Activated T-cell treated with anti-CD3 and anti-CD28 coated beads, Interleukin-2, amount 50 U/mL, for 72 hours (primary cell): Measurements from ENCODE around the gene ATP6V1G2. TPM values are rescaled to one million over a fixed set of nuclear protein-coding genes. Genes with fewer than 3 reads are reported as not detected.
"Not testable (repeated sequence)": the region's sequence is repeated elsewhere in the genome, so short reads cannot be mapped to it uniquely, and the experiment has no call there.

Experiments
- ATAC-seq, 2 donors: fragments of 150-1000 bp; cut with Tn5 transposase; replicated peaks in 1 of 2; 2 replicates each; pipeline ENCODE4 v1.10.0; 2021; ENCODE audit warnings: moderate library complexity in 2 of 2, mild to moderate bottlenecking in 1 of 2
- DNase-seq, 2 donors: peaks; one replicate each; pipeline ENCODE4 v3.0.0; 2021 to 2022; ENCODE audit warnings: mixed read lengths in 1 of 2
- H3K27ac Mint-ChIP-seq: one replicate; pipeline ENCODE4 v1.8.0; 2022; ENCODE audit warnings: mild to moderate bottlenecking, moderate library complexity, mixed read lengths
- H3K27me3 Mint-ChIP-seq: one replicate; pipeline ENCODE4 v1.8.0; 2022; ENCODE audit warnings: low read depth, mixed read lengths
- H3K36me3 Mint-ChIP-seq, 2 donors: one replicate each; pipeline ENCODE4 v1.8.0; 2022; ENCODE audit warnings: mixed read lengths in 2 of 2, mild to moderate bottlenecking in 1 of 2; ENCODE audit not compliant: insufficient read depth in 2 of 2
- H3K4me1 Mint-ChIP-seq: one replicate; pipeline ENCODE4 v1.8.0; 2022; ENCODE audit warnings: low read depth, mixed read lengths
- H3K4me3 Mint-ChIP-seq, 2 donors: one replicate each; pipeline ENCODE4 v1.8.0; 2022; ENCODE audit warnings: mild to moderate bottlenecking in 2 of 2, mixed read lengths in 2 of 2, moderate library complexity in 2 of 2
- H3K9me3 Mint-ChIP-seq, 2 donors: one replicate each; pipeline ENCODE4 v1.8.0; 2022; ENCODE audit warnings: mixed read lengths in 2 of 2
- total RNA-seq, 2 donors: library from RNA; stranded (reverse); gene quantifications; one replicate each; pipeline ENCODE4 v1.2.3, GENCODE V29; 2022

ATP6V1G2 gene
- total RNA-seq, 2 donors from 2014 or later, result 4.1 to 5.6 TPM

GRCh38 chr6:31525932-31526591 lies 20.3 kb downstream of the ATP6V1G2 start:
- Mint-ChIP-seq H3K4me1 (no peaks in the 10 kb centered on the region), H3K36me3 (peaks cover 8 to 13% of the 10 kb centered on the region in 2 donors), H3K4me3 (no peak overlapping the region), H3K27ac (peak overlapping the region; percentile 6), H3K27me3 (no peaks in the 10 kb centered on the region), H3K9me3 (no peaks in the 10 kb centered on the region)
- DNase-seq, result no peak
- ATAC-seq, result peak; percentile 8 to 21

- Mint-ChIP-seq H3K27me3 (no peaks in the 10 kb centered on the region), H3K4me1 (no peaks in the 10 kb centered on the region), H3K9me3 (no peaks in the 10 kb centered on the region), H3K27ac (no peak overlapping the region), H3K36me3 (peaks cover 4 to 9% of the 10 kb centered on the region in 2 donors), H3K4me3 (no peak overlapping the region)
- ATAC-seq (no peak), DNase-seq (no peak)
Observed at GRCh38 chr6:31525553-31525931, 20.9 kb downstream of the ATP6V1G2 start.

- H3K9me3 Mint-ChIP-seq, result no peaks in the 10 kb centered on the region
- DNase-seq (no peak), ATAC-seq (no peak)
- H3K4me1 Mint-ChIP-seq, result no peaks in the 10 kb centered on the region
- H3K4me3 Mint-ChIP-seq, result no peak overlapping the region
- H3K27ac Mint-ChIP-seq, result no peak overlapping the region
- no peaks in the 10 kb centered on the region for H3K36me3 Mint-ChIP-seq
- no peaks in the 10 kb centered on the region for H3K27me3 Mint-ChIP-seq
Observed at GRCh38 chr6:31521835-31522234, 24.6 kb downstream of the ATP6V1G2 start.

- Mint-ChIP-seq H3K4me1 (no peaks in the 10 kb centered on the region), H3K27ac (no peak overlapping the region), H3K27me3 (no peaks in the 10 kb centered on the region), H3K36me3 (peaks cover 0 to 6% of the 10 kb centered on the region in 2 donors), H3K4me3 (no peak overlapping the region), H3K9me3 (no peaks in the 10 kb centered on the region)
- DNase-seq, result no peak
- no peak for ATAC-seq
Observed at GRCh38 chr6:31513456-31514165, 32.8 kb downstream of the ATP6V1G2 start.

GRCh38 chr6:31510007-31510406 lies 36.4 kb downstream of the ATP6V1G2 start:
- Mint-ChIP-seq H3K36me3 (peaks cover 0 to 7% of the 10 kb centered on the region in 2 donors), H3K27me3 (no peaks in the 10 kb centered on the region), H3K9me3 (no peaks in the 10 kb centered on the region), H3K4me3 (no peak overlapping the region), H3K4me1 (no peaks in the 10 kb centered on the region), H3K27ac (no peak overlapping the region)
- no peak for DNase-seq
- ATAC-seq, result no peak

- H3K9me3 Mint-ChIP-seq, H3K27ac Mint-ChIP-seq, DNase-seq, H3K27me3 Mint-ChIP-seq, H3K4me1 Mint-ChIP-seq, H3K36me3 Mint-ChIP-seq, H3K4me3 Mint-ChIP-seq, ATAC-seq: not testable (repeated sequence)
Observed at GRCh38 chr6:31509036-31509435, 37.4 kb downstream of the ATP6V1G2 start.

GRCh38 chr6:31502586-31502985 lies 43.8 kb downstream of the ATP6V1G2 start:
- Mint-ChIP-seq H3K27ac (no peak overlapping the region), H3K27me3 (no peaks in the 10 kb centered on the region), H3K4me3 (no peak overlapping the region), H3K36me3 (peaks cover 0 to 5% of the 10 kb centered on the region in 2 donors), H3K9me3 (no peaks in the 10 kb centered on the region), H3K4me1 (peaks cover 47% of the 10 kb centered on the region)
- no peak for ATAC-seq
- no peak for DNase-seq

- Mint-ChIP-seq H3K4me1 (peaks cover 74% of the 10 kb centered on the region), H3K4me3 (peak overlapping the region in 1 of 2 donors; percentile 84)
- H3K36me3 Mint-ChIP-seq, H3K9me3 Mint-ChIP-seq, DNase-seq, H3K27ac Mint-ChIP-seq, ATAC-seq, H3K27me3 Mint-ChIP-seq: not testable (repeated sequence)
Observed at GRCh38 chr6:31499648-31500047, 46.8 kb downstream of the ATP6V1G2 start.

GRCh38 chr6:31498748-31499147 lies 47.7 kb downstream of the ATP6V1G2 start:
- Mint-ChIP-seq H3K27ac (peak overlapping the region; percentile 9), H3K9me3 (no peaks in the 10 kb centered on the region), H3K27me3 (no peaks in the 10 kb centered on the region), H3K36me3 (peaks cover 0 to 5% of the 10 kb centered on the region in 2 donors), H3K4me1 (peaks cover 76% of the 10 kb centered on the region), H3K4me3 (peak overlapping the region; percentile 84 to 96)
- DNase-seq (no peak), ATAC-seq (no peak)

GRCh38 chr6:31497531-31498476 lies 48.6 kb downstream of the ATP6V1G2 start, which contains the start of gene MICB:
Gene MICB, plus strand, starts transcription at chr6:31498145. Its CDS starts 49 bp downstream, at chr6:31498194.
- ATAC-seq (peak; percentile 73 to 74), DNase-seq (peak; percentile 83 to 90)

GRCh38 chr6:31496826-31497225 lies 49.6 kb downstream of the ATP6V1G2 start:
- DNase-seq, result peak in 1 of 2 donors; percentile 20
- H3K9me3 Mint-ChIP-seq, H3K27me3 Mint-ChIP-seq, H3K36me3 Mint-ChIP-seq: not testable (repeated sequence)
- peak overlapping the region; percentile 92 for H3K27ac Mint-ChIP-seq
- peaks cover 76% of the 10 kb centered on the region for H3K4me1 Mint-ChIP-seq
- peak in 1 of 2 donors; percentile 12 for ATAC-seq
- peak overlapping the region; percentile 84 to 96 for H3K4me3 Mint-ChIP-seq

More at GRCh38 chr6:31497531-31498476, 48.6 kb downstream of the ATP6V1G2 start, which contains the start of gene MICB:
- Mint-ChIP-seq H3K27ac (peak within 1 kb of the TSS; percentile 92), H3K36me3 (peaks cover 0 to 5% of the 10 kb centered on the region in 2 donors), H3K4me3 (peak within 1 kb of the TSS; percentile 84 to 96), H3K9me3 (no peaks in the 10 kb centered on the region), H3K4me1 (peaks cover 80% of the 10 kb centered on the region), H3K27me3 (no peaks in the 10 kb centered on the region)

- ATAC-seq, result no peak
- Mint-ChIP-seq H3K27me3 (no peaks in the 10 kb centered on the region), H3K4me3 (peak overlapping the region; percentile 84 to 96), H3K9me3 (no peaks in the 10 kb centered on the region), H3K36me3 (peaks cover 0 to 5% of the 10 kb centered on the region in 2 donors), H3K27ac (peak overlapping the region; percentile 84), H3K4me1 (peaks cover 76% of the 10 kb centered on the region)
- DNase-seq, result no peak
Observed at GRCh38 chr6:31495580-31495979, 50.8 kb downstream of the ATP6V1G2 start.
